ENCODE results near the gene DNAJB2.

- TF ChIP-seq POLR2A (IDR thresholded peaks at IDR 0.05) (no peak), CTCF (IDR thresholded peaks at IDR 0.05) (no peak), POLR2AphosphoS5 (IDR thresholded peaks at IDR 0.05; ENCODE audit: insufficient read depth in 1 of 2, low read depth in 1 of 2) (no peak)
Observed at GRCh38 chr2:219246559-219246958, 32.6 kb upstream of the DNAJB2 start.

All from vagina (tissue), 2 donors.